K562 (cell line): ENCODE data around the gene CLSTN2. TPM values are rescaled to one million over a fixed set of nuclear protein-coding genes. Genes with fewer than 3 reads are reported as not detected.

Source experiments
- CHD7 ChIP-seq: fragments of 200-600 bp; sonication (generic); IDR thresholded peaks from one replicate; pipeline ENCODE4 v1.6.1; 2012; ENCODE audit warnings: mild to moderate bottlenecking, low read depth, low read length, inconsistent platforms
- polyA plus RNA-seq, 8 experiments: library from polyadenylated mRNA; depleted of rRNA in 4 of 8; stranded (reverse) in 5 of 8; unstranded in 3 of 8; fragments of >200 nt; fragmentation: Nextera tagmentation in 2 of 8; fragmentation: Illumina TruSeq in 1 of 8; extraction: Ambion mirVana in 2 of 8; extraction: Trizol in 1 of 8; gene quantifications; 2 replicates each; pipeline versions ENCODE4 v1.2.1 to v1.2.3, GENCODE V29; 2011 to 2014; ENCODE audit warnings: inconsistent platforms in 1 of 8, missing spikeins in 1 of 8
- total RNA-seq, 7 experiments: library from RNA; depleted of rRNA in 6 of 7; stranded (reverse); fragments of >200 nt in 6 of 7; fragmentation: Illumina TruSeq in 2 of 7; extraction: Trizol in 2 of 7; gene quantifications; 2 replicates each; pipeline versions ENCODE4 v1.2.1 to v1.2.3, GENCODE V29; 2011 to 2021; ENCODE audit warnings: low replicate concordance in 1 of 7

The CLSTN2 gene
- total and polyA plus RNA-seq, 9 of the 15 experiments (the other 6 are each of a cell fraction or from before 2014, with no cell fraction given) = 0.02 to 0.04 (median 0.04) TPM; not detected in 6

GRCh38 chr3:140092848-140093536 is 158.0 kb downstream of the CLSTN2 start (continued):
- TF ChIP-seq CHD7 = no peak
- TF ChIP-seq, all 486 proteins: peak for 1
